Activated CD4-positive, alpha-beta T cell treated with anti-CD3 and anti-CD28 coated beads for 48 hours (primary cell): ENCODE measurements around the gene PRXL2B.
"Not testable (repeated sequence)": the region's sequence is repeated elsewhere in the genome, so short reads cannot be mapped to it uniquely, and the experiment has no call there.

Source experiments
- DNase-seq: peaks from one replicate; pipeline ENCODE4 v3.0.0-alpha.2; 2020

Gene PRXL2B

GRCh38 chr1:2625311-2625710, 38.7 kb downstream of the PRXL2B start:
- DNase-seq = no peak

- DNase-seq = not testable (repeated sequence)
Observed at GRCh38 chr1:2625748-2626147, 39.2 kb downstream of the PRXL2B start.

GRCh38 chr1:2627746-2628145, 41.2 kb downstream of the PRXL2B start:
- DNase-seq = no peak

- no peak for DNase-seq
Observed at GRCh38 chr1:2628191-2628932, 41.8 kb downstream of the PRXL2B start.

GRCh38 chr1:2628933-2629626, 42.5 kb downstream of the PRXL2B start:
- no peak for DNase-seq

- DNase-seq = no peak
Observed at GRCh38 chr1:2629627-2630497, 43.3 kb downstream of the PRXL2B start.

- DNase-seq = no peak
Observed at GRCh38 chr1:2630498-2631135, 44.0 kb downstream of the PRXL2B start.

- no peak for DNase-seq
Observed at GRCh38 chr1:2631136-2632050, 44.8 kb downstream of the PRXL2B start.

- DNase-seq = no peak
Observed at GRCh38 chr1:2632051-2632430, 45.5 kb downstream of the PRXL2B start.

GRCh38 chr1:2632561-2633361, 46.2 kb downstream of the PRXL2B start, which contains the start of gene MMEL1:
TSS of gene MMEL1 (minus strand) at chr1:2633016. CDS start at chr1:2629484, 3,532 bp downstream.
- DNase-seq = no peak

- DNase-seq = no peak
Observed at GRCh38 chr1:2633366-2633935, 46.9 kb downstream of the PRXL2B start.

GRCh38 chr1:2633936-2634491, 47.4 kb downstream of the PRXL2B start:
- no peak for DNase-seq

- no peak for DNase-seq
Observed at GRCh38 chr1:2635361-2636010, 48.9 kb downstream of the PRXL2B start.

GRCh38 chr1:2636733-2637132, 50.2 kb downstream of the PRXL2B start:
- no peak for DNase-seq

- DNase-seq = no peak
Observed at GRCh38 chr1:2637442-2638145, 51.0 kb downstream of the PRXL2B start.

GRCh38 chr1:2638466-2639115, 52.0 kb downstream of the PRXL2B start:
- DNase-seq = no peak

GRCh38 chr1:2639203-2639602, 52.6 kb downstream of the PRXL2B start:
- DNase-seq = no peak
